Progenitor cell of endocrine pancreas (in vitro differentiated cells): ENCODE results near the gene PPFIA2. TPM values are rescaled to one million over a fixed set of nuclear protein-coding genes. Genes with fewer than 3 reads are reported as not detected.

Experiments used
- DNase-seq: peaks from one replicate; pipeline ENCODE4 v3.0.0; 2021; ENCODE audit warnings: low spot score; ENCODE audit not compliant: unreplicated experiment
- H3K27ac Mint-ChIP-seq: 2 replicates; pipeline ENCODE4 v1.8.0; 2021; ENCODE audit warnings: mild to moderate bottlenecking, moderate library complexity, mixed read lengths
- H3K27me3 Mint-ChIP-seq: 2 replicates; pipeline ENCODE4 v1.8.0; 2021; ENCODE audit warnings: mixed read lengths
- H3K36me3 Mint-ChIP-seq: 2 replicates; pipeline ENCODE4 v1.8.0; 2022; ENCODE audit warnings: mixed read lengths; ENCODE audit not compliant: insufficient read depth
- H3K4me1 Mint-ChIP-seq: 2 replicates; pipeline ENCODE4 v1.8.0; 2021; ENCODE audit warnings: low read depth, mixed read lengths
- H3K4me3 Mint-ChIP-seq: 2 replicates; pipeline ENCODE4 v1.8.0; 2021; ENCODE audit warnings: low read depth, mild to moderate bottlenecking, moderate library complexity, mixed read lengths
- H3K9me3 Mint-ChIP-seq: 2 replicates; pipeline ENCODE4 v1.8.0; 2021; ENCODE audit warnings: low read depth, mixed read lengths
- total RNA-seq: library from RNA; stranded (reverse); gene quantifications from 2 replicates; pipeline ENCODE4 v1.2.1, GENCODE V29; 2021
- TF ChIP-seq, protein P1 (sequence below): fragments of 200-600 bp; sonication (generic); IDR thresholded peaks from one replicate; pipeline ENCODE4 v1.5.0; 2021; ENCODE audit warnings: antibody characterized with exemption, mild to moderate bottlenecking; ENCODE audit not compliant: unreplicated experiment

Gene PPFIA2
- total RNA-seq, 1 donor from 2014 or later: 1.1 TPM

DNA sequence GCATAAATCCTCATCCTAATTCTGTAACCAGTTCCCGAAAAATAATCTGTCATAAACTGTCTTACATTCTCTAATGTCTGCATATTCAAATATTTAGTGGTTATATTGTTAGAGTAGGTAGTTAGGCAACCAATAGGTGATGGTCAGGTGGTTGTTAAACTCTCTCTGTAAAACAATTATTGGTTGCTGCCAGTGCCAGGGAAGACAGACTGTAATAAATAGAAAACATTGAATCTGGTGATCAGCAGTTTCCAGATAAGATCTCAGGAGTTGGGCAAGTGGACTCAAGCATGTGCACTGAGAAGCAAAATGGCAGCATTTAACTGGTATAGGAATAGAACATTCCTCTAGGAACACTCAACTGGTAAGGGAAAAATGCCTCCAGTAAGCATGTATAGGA lies 355.8 kb downstream of the PPFIA2 start:
- TF ChIP-seq, protein P1, sequence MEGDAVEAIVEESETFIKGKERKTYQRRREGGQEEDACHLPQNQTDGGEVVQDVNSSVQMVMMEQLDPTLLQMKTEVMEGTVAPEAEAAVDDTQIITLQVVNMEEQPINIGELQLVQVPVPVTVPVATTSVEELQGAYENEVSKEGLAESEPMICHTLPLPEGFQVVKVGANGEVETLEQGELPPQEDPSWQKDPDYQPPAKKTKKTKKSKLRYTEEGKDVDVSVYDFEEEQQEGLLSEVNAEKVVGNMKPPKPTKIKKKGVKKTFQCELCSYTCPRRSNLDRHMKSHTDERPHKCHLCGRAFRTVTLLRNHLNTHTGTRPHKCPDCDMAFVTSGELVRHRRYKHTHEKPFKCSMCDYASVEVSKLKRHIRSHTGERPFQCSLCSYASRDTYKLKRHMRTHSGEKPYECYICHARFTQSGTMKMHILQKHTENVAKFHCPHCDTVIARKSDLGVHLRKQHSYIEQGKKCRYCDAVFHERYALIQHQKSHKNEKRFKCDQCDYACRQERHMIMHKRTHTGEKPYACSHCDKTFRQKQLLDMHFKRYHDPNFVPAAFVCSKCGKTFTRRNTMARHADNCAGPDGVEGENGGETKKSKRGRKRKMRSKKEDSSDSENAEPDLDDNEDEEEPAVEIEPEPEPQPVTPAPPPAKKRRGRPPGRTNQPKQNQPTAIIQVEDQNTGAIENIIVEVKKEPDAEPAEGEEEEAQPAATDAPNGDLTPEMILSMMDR: no peak
- H3K36me3 Mint-ChIP-seq: no peaks in the 10 kb centered on the region
- no peak for DNase-seq
- H3K4me3 Mint-ChIP-seq: no peak overlapping the region
- peaks cover 9% of the 10 kb centered on the region for H3K9me3 Mint-ChIP-seq
- no peaks in the 10 kb centered on the region for H3K27me3 Mint-ChIP-seq
- peaks cover 7% of the 10 kb centered on the region for H3K4me1 Mint-ChIP-seq
- H3K27ac Mint-ChIP-seq: no peak overlapping the region

DNA sequence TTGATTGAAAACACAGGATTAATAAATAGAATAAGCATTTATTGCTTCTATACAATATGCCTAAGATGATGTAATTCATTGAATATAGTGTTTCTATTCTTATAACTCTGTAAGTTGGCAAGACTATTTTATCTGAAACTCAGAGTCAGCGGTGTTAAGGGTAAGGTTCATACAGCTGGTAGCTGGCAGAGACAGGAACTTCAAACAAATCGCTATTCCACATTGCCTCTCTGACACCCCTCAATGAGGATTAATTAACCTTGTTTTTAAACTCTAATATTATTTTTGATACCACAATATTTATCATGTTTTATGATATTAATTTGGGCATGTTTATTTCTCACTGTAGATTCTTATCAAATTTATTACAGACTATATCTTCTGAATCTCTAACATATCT lies 357.9 kb downstream of the PPFIA2 start:
- H3K4me3 Mint-ChIP-seq: no peak overlapping the region
- TF ChIP-seq, protein P1: no peak
- peaks cover 6% of the 10 kb centered on the region for H3K4me1 Mint-ChIP-seq
- DNase-seq: no peak
- no peaks in the 10 kb centered on the region for H3K36me3 Mint-ChIP-seq
- peaks cover 6% of the 10 kb centered on the region for H3K9me3 Mint-ChIP-seq
- H3K27me3 Mint-ChIP-seq: no peaks in the 10 kb centered on the region
- no peak overlapping the region for H3K27ac Mint-ChIP-seq

DNA sequence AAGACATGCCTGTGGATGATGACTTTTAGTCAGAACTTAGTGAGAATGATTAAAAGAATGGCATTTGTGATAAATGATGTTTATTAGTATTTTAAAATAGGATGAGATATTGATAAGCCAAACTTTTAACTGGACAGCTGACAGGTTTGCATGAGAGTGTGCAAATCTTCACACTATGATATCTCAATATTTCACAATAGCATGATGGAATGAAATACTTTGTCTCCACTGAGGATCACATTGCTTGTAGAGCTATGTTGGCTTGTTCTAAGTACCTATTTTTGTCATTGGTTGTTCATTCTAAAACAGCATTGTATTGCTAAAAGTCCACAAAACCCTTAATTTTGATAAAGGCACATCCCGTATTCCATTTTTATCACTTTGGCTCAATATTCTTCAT lies 359.1 kb downstream of the PPFIA2 start:
- no peaks in the 10 kb centered on the region for H3K36me3 Mint-ChIP-seq
- H3K4me1 Mint-ChIP-seq: peaks cover 6% of the 10 kb centered on the region
- no peak overlapping the region for H3K27ac Mint-ChIP-seq
- DNase-seq: no peak
- no peaks in the 10 kb centered on the region for H3K27me3 Mint-ChIP-seq
- H3K9me3 Mint-ChIP-seq: peaks cover 6% of the 10 kb centered on the region
- H3K4me3 Mint-ChIP-seq: no peak overlapping the region
- TF ChIP-seq, protein P1: no peak

DNA sequence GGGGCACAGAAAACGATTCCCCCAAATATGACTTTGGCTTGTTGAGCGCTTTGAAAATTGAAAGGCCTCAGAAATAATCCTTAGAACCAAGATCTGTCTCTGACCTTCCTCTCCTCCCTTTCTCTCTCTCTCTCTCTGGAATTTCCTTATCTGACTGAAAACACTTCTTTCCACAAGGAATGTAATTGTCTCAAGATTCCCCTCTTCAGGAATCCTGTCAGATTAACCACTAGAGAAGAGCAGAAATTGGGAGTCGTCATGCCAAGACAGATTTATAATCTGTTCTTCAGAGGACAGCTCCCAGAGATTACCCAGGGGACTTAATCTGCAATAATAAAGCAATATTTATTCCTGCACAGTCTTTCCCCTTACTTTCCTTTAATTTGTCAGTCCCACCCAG lies 363.7 kb downstream of the PPFIA2 start:
- no peak overlapping the region for H3K4me3 Mint-ChIP-seq
- no peak for DNase-seq
- no peaks in the 10 kb centered on the region for H3K36me3 Mint-ChIP-seq
- TF ChIP-seq, protein P1: no peak
- H3K27me3 Mint-ChIP-seq: no peaks in the 10 kb centered on the region
- H3K4me1 Mint-ChIP-seq: peaks cover 6% of the 10 kb centered on the region
- H3K27ac Mint-ChIP-seq: no peak overlapping the region
- H3K9me3 Mint-ChIP-seq: peaks cover 6% of the 10 kb centered on the region

DNA sequence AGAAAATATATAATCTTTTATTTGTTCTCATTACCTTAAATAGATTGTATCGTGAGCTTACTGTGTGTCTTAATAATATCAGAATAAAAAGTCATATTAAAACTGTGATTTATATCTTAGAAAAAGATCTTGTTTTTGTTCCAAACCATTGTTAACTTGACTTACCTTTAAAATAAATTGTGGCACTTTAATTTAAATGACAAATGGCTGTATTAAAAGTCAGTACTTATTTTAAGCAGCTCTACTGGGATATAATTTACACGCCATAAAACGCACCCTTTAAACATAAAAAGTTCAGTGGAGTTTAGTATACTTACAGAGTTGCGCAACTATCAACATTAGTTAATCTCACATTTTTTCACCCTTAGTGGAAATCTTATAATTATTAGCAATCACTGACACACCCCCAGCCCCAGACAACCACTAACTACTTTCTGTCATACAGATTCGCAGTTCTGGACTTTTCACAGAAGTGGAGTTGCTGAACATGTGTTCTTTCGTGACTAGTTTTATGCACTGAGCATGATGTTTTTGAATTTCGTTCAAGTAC lies 369.5 kb downstream of the PPFIA2 start:
- DNase-seq: no peak
- TF ChIP-seq, protein P1: no peak
- Mint-ChIP-seq H3K27me3 (no peaks in the 10 kb centered on the region), H3K4me3 (no peak overlapping the region), H3K36me3 (no peaks in the 10 kb centered on the region), H3K27ac (no peak overlapping the region), H3K4me1 (no peaks in the 10 kb centered on the region), H3K9me3 (peaks cover 4% of the 10 kb centered on the region)
